ENCODE results near the gene GTF3C2.
"Not testable (repeated sequence)": the region's sequence is repeated elsewhere in the genome, so short reads cannot be mapped to it uniquely, and the experiment has no call there.

Gene GTF3C2

GRCh38 chr2:27320958-27321543, 35.5 kb downstream of the GTF3C2 start:
- H3K9me3 Mint-ChIP-seq = no peaks in the 10 kb centered on the region

GRCh38 chr2:27319839-27320238, 36.7 kb downstream of the GTF3C2 start:
- H3K27me3 Mint-ChIP-seq; H3K9me3 Mint-ChIP-seq; H3K4me3 Mint-ChIP-seq; H3K27ac Mint-ChIP-seq; intact Hi-C loops (cut with micrococcal nuclease): not testable (repeated sequence)
- H3K36me3 Mint-ChIP-seq (ENCODE audit: low read depth) = peaks cover 53% of the 10 kb centered on the region
- peaks cover 46% of the 10 kb centered on the region for H3K4me1 Mint-ChIP-seq (ENCODE audit: low read depth)

More at GRCh38 chr2:27320958-27321543, 35.5 kb downstream of the GTF3C2 start:
- Mint-ChIP-seq H3K36me3 (ENCODE audit: low read depth) (peaks cover 50% of the 10 kb centered on the region), H3K4me3 (no peak overlapping the region), H3K4me1 (ENCODE audit: low read depth) (peaks cover 46% of the 10 kb centered on the region), H3K27ac (no peak overlapping the region), H3K27me3 (no peaks in the 10 kb centered on the region)
- intact Hi-C loops (cut with micrococcal nuclease) = no loop called here

DNA sequence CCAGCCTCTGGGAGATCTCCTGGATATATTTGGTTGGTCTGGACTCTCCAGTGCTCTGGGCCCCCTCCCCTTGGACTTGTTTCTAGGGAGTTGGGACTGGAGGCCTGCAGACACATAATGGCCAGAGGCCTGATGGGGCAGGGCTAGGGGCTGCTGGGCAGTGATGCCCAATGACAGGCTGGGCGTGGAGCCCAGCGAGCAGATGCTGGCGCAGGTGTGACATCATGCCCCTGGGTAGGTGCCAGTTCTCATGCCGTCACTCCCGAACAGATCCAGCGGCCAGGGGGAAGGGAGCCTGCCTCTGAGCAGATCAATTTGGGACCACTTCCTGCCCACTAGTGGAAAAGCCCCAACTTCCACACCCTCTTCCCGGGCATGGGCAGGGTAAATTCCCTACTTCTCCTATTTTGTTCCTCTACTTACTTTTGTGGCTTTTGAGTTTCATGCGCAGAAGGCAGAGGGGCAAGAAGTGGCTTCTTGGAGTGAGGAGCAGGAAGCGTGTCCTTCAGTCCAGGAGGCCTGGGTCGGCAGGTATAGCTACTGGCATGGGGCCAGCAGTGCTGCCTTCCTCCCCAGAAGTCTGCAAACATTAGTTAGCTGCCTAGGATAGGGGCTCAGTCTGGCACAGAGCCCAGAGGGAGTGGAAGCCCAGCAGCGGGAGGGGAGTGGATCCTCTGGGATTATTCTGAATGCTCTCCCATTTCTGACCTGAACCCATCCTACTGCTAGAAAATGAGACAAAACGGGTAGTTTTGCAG, 39.7 kb downstream of the GTF3C2 start:
- intact Hi-C loops (cut with micrococcal nuclease) = no loop called here
- Mint-ChIP-seq H3K9me3 (no peaks in the 10 kb centered on the region), H3K27ac (peak overlapping the region; percentile 47), H3K4me3 (no peak overlapping the region), H3K27me3 (no peaks in the 10 kb centered on the region), H3K36me3 (ENCODE audit: low read depth) (peaks cover 56% of the 10 kb centered on the region), H3K4me1 (ENCODE audit: low read depth) (peaks cover 29% of the 10 kb centered on the region)

GRCh38 chr2:27315122-27315521, 41.4 kb downstream of the GTF3C2 start:
- H3K27ac Mint-ChIP-seq = no peak overlapping the region
- H3K4me1 Mint-ChIP-seq (ENCODE audit: low read depth) = peaks cover 17% of the 10 kb centered on the region
- H3K4me3 Mint-ChIP-seq = no peak overlapping the region
- H3K27me3 Mint-ChIP-seq = no peaks in the 10 kb centered on the region
- peaks cover 59% of the 10 kb centered on the region for H3K36me3 Mint-ChIP-seq (ENCODE audit: low read depth)
- no peaks in the 10 kb centered on the region for H3K9me3 Mint-ChIP-seq
- intact Hi-C loops (cut with micrococcal nuclease) = no loop called here

DNA sequence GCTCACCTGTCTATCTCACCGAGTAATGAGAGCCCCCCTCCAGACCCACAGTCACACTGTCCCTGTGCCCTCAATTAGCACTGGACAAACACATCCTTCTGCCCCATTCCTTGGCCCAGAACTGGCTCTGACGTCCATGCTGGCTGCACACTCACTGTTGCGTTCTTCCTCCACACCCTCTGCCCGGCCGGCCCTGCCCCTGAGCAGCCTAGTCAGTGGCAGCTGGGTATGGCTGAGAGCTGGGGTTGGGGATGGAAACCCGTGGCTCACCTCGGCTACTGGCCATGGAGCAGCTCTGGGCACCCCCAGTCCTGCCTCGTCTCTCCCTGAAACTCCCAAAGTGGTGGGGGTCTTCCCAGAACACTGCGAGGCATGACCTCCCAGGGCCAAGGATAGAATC, 41.9 kb downstream of the GTF3C2 start:
- intact Hi-C loops (cut with micrococcal nuclease) = no loop called here
- H3K27me3 Mint-ChIP-seq = no peaks in the 10 kb centered on the region

GRCh38 chr2:27313882-27314645, 42.5 kb downstream of the GTF3C2 start:
- intact Hi-C loops (cut with micrococcal nuclease) = no loop called here
- no peaks in the 10 kb centered on the region for H3K9me3 Mint-ChIP-seq
- no peak overlapping the region for H3K27ac Mint-ChIP-seq
- H3K36me3 Mint-ChIP-seq (ENCODE audit: low read depth) = peaks cover 70% of the 10 kb centered on the region
- H3K27me3 Mint-ChIP-seq = peaks cover under 1% of the 10 kb centered on the region
- peaks cover 17% of the 10 kb centered on the region for H3K4me1 Mint-ChIP-seq (ENCODE audit: low read depth)
- no peak overlapping the region for H3K4me3 Mint-ChIP-seq

More for the DNA sequence above, 41.9 kb downstream of the GTF3C2 start:
- Mint-ChIP-seq H3K36me3 (ENCODE audit: low read depth) (peaks cover 63% of the 10 kb centered on the region), H3K4me1 (ENCODE audit: low read depth) (peaks cover 17% of the 10 kb centered on the region), H3K4me3 (no peak overlapping the region), H3K27ac (no peak overlapping the region), H3K9me3 (no peaks in the 10 kb centered on the region)

DNA sequence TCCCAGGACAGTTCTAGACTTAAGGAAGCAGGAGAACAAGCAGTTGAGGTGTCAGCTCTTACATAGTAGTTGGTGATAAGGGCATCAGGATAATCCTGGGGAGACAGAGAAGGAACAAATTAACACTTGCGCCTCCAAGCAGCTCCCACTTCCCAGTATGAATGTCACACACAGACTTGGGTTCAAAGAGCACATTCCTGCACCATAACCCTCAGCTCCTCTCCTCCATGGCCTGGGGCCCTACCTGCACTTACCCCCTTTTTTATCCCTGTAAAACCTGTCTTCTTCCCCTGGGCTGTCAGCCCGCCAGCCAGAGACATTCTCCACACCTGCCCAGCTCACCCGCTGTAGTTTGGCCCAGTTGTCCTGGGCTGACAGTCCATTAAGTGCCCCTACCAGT, 44.4 kb downstream of the GTF3C2 start:
- Mint-ChIP-seq H3K27me3 (peaks cover 17% of the 10 kb centered on the region), H3K27ac (no peak overlapping the region), H3K4me1 (ENCODE audit: low read depth) (peaks cover 14% of the 10 kb centered on the region), H3K4me3 (no peak overlapping the region), H3K9me3 (no peaks in the 10 kb centered on the region), H3K36me3 (ENCODE audit: low read depth) (peaks cover 76% of the 10 kb centered on the region)
- intact Hi-C loops (cut with micrococcal nuclease) = no loop called here

GRCh38 chr2:27309651-27310050, 46.9 kb downstream of the GTF3C2 start:
- no peak overlapping the region for H3K27ac Mint-ChIP-seq
- H3K36me3 Mint-ChIP-seq (ENCODE audit: low read depth) = peaks cover 58% of the 10 kb centered on the region
- peaks cover 15% of the 10 kb centered on the region for H3K4me1 Mint-ChIP-seq (ENCODE audit: low read depth)
- intact Hi-C loops (cut with micrococcal nuclease) = no loop called here
- H3K4me3 Mint-ChIP-seq = no peak overlapping the region
- no peaks in the 10 kb centered on the region for H3K9me3 Mint-ChIP-seq
- H3K27me3 Mint-ChIP-seq = peaks cover 42% of the 10 kb centered on the region

- Mint-ChIP-seq H3K27me3 (peaks cover 46% of the 10 kb centered on the region), H3K4me1 (ENCODE audit: low read depth) (peaks cover 15% of the 10 kb centered on the region), H3K27ac (no peak within 1 kb of the TSS), H3K4me3 (peak within 1 kb of the TSS; percentile 35), H3K9me3 (no peaks in the 10 kb centered on the region), H3K36me3 (ENCODE audit: low read depth) (peaks cover 57% of the 10 kb centered on the region)
- intact Hi-C loops (cut with micrococcal nuclease) = no loop called here
Observed at GRCh38 chr2:27308359-27308881, 48.1 kb downstream of the GTF3C2 start, which contains the start of gene UCN. Gene UCN, minus strand, starts transcription at chr2:27308445. Its CDS starts 550 bp downstream, at chr2:27307895.

- intact Hi-C loops (cut with micrococcal nuclease) = no loop called here
- H3K36me3 Mint-ChIP-seq (ENCODE audit: low read depth) = peaks cover 51% of the 10 kb centered on the region
- H3K4me3 Mint-ChIP-seq = peak overlapping the region; percentile 35
- H3K4me1 Mint-ChIP-seq (ENCODE audit: low read depth) = peaks cover 15% of the 10 kb centered on the region
- no peak overlapping the region for H3K27ac Mint-ChIP-seq
- no peaks in the 10 kb centered on the region for H3K9me3 Mint-ChIP-seq
- H3K27me3 Mint-ChIP-seq = peaks cover 46% of the 10 kb centered on the region
Observed at GRCh38 chr2:27307545-27308358, 48.8 kb downstream of the GTF3C2 start.

DNA sequence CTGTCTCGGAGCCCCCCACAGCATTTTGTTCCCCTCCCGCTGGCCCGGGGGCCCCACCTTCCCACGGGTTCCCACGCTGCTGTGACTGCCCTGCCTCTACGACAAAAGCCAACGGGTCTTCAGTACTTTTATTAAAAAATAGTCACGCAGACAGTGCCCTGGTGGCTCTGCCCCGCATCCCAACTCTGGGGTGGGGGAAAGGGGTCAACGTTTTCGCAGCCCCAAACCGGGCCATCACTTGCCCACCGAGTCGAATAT, 49.3 kb downstream of the GTF3C2 start:
- H3K27ac Mint-ChIP-seq = no peak overlapping the region
- H3K36me3 Mint-ChIP-seq (ENCODE audit: low read depth) = peaks cover 46% of the 10 kb centered on the region
- no peaks in the 10 kb centered on the region for H3K9me3 Mint-ChIP-seq
- intact Hi-C loops (cut with micrococcal nuclease) = no loop called here
- H3K27me3 Mint-ChIP-seq = peaks cover 46% of the 10 kb centered on the region
- peaks cover 15% of the 10 kb centered on the region for H3K4me1 Mint-ChIP-seq (ENCODE audit: low read depth)
- H3K4me3 Mint-ChIP-seq = peak overlapping the region; percentile 35

- Mint-ChIP-seq H3K27me3 (peaks cover 46% of the 10 kb centered on the region), H3K27ac (peak overlapping the region; percentile 57), H3K36me3 (ENCODE audit: low read depth) (peaks cover 41% of the 10 kb centered on the region)
Observed at GRCh38 chr2:27306573-27307286, 49.8 kb downstream of the GTF3C2 start.

DNA sequence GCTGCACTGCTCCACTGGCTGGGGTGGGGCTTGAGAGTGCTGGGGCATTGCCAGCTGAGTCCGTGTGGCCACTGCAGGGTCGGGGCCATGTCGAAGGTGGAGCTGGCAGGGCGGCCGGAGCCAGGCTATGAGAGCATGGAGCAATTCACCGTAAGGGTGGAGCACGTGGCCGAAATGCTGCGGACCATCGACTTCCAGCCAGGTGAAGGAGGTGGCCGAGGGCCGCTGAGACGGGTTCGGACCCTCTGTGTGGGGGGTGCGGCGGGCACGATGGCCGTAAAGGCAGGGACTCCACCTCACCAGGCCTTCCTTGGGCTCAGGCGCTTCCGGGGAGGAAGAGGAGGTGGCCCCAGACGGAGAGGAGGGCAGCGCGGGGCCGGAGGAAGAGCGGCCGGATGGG, 50.4 kb downstream of the GTF3C2 start:
- intact Hi-C loops (cut with micrococcal nuclease) = no loop called here
- Mint-ChIP-seq H3K4me1 (ENCODE audit: low read depth) (peaks cover 15% of the 10 kb centered on the region), H3K27me3 (peaks cover 46% of the 10 kb centered on the region), H3K27ac (peak overlapping the region; percentile 57), H3K4me3 (no peak overlapping the region), H3K36me3 (ENCODE audit: low read depth) (peaks cover 35% of the 10 kb centered on the region), H3K9me3 (no peaks in the 10 kb centered on the region)

More at GRCh38 chr2:27306573-27307286, 49.8 kb downstream of the GTF3C2 start:
- H3K4me3 Mint-ChIP-seq = peak overlapping the region; percentile 17
- H3K4me1 Mint-ChIP-seq (ENCODE audit: low read depth) = peaks cover 15% of the 10 kb centered on the region
- no peaks in the 10 kb centered on the region for H3K9me3 Mint-ChIP-seq
- intact Hi-C loops (cut with micrococcal nuclease) = no loop called here
